C4-2B (cell line): ENCODE data around the gene FRMPD1.

Experiments used
- CTCF ChIP-seq: fragments of 450-650 bp; conservative IDR thresholded peaks from 2 replicates; pipeline ENCODE4 v1.5.1; 2017; ENCODE audit warnings: mild to moderate bottlenecking
- ZFX ChIP-seq: fragments of 450-650 bp; IDR thresholded peaks from 2 replicates; pipeline ENCODE4 v1.6.1; 2017

- TF ChIP-seq CTCF (no peak), ZFX (no peak)
Observed at GRCh38 chr9:37751186-37751585, 100.4 kb downstream of the FRMPD1 start.
